Measurements from ENCODE around the gene SKAP1.

DNA sequence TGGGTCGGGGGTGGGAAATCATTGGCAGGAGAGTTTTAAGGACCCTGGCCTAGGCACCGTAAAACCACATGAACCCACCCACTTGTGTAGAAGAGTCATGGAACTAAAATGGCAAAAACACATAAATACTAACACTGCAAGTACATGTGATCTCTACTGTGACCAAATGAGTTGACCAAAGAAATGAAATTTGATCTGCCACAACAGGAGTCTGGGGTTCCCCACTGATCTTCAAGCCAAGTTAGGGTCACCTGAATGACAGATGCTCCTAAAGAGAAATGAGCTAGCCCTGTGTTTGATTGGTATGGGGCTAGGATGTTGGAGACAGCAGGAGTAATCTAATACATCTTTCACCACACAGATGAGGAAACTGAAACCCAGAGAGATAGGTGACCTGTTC is 21.5 kb upstream of the SKAP1 start:
- TF ChIP-seq, protein P1, sequence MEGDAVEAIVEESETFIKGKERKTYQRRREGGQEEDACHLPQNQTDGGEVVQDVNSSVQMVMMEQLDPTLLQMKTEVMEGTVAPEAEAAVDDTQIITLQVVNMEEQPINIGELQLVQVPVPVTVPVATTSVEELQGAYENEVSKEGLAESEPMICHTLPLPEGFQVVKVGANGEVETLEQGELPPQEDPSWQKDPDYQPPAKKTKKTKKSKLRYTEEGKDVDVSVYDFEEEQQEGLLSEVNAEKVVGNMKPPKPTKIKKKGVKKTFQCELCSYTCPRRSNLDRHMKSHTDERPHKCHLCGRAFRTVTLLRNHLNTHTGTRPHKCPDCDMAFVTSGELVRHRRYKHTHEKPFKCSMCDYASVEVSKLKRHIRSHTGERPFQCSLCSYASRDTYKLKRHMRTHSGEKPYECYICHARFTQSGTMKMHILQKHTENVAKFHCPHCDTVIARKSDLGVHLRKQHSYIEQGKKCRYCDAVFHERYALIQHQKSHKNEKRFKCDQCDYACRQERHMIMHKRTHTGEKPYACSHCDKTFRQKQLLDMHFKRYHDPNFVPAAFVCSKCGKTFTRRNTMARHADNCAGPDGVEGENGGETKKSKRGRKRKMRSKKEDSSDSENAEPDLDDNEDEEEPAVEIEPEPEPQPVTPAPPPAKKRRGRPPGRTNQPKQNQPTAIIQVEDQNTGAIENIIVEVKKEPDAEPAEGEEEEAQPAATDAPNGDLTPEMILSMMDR (conservative IDR thresholded peaks at IDR 0.05; ENCODE audit: low read depth in 2 of 2), result no peak
- TF ChIP-seq POLR2AphosphoS5 (IDR thresholded peaks at IDR 0.05; ENCODE audit: low read depth) (no peak), ZNF114 (CRISPR knock-in tag; IDR thresholded peaks at IDR 0.05) (no peak), EZH2 (IDR thresholded peaks at IDR 0.05; ENCODE audit: low read depth, unreplicated experiment) (no peak), EZH2phosphoT487 (IDR thresholded peaks at IDR 0.05; ENCODE audit: unreplicated experiment) (no peak), JUNB (IDR thresholded peaks at IDR 0.05; ENCODE audit: unreplicated experiment) (no peak), ZNF331 (CRISPR knock-in tag; IDR thresholded peaks at IDR 0.05; ENCODE audit: low read depth) (no peak), CREB1 (CRISPR knock-in tag; IDR thresholded peaks at IDR 0.05; ENCODE audit: low read depth) (no peak), STAT1 (IDR thresholded peaks at IDR 0.05; ENCODE audit: unreplicated experiment) (no peak), NANOG (IDR thresholded peaks at IDR 0.05; ENCODE audit: borderline replicate concordance) (no peak)
- TF ChIP-seq, protein P2, sequence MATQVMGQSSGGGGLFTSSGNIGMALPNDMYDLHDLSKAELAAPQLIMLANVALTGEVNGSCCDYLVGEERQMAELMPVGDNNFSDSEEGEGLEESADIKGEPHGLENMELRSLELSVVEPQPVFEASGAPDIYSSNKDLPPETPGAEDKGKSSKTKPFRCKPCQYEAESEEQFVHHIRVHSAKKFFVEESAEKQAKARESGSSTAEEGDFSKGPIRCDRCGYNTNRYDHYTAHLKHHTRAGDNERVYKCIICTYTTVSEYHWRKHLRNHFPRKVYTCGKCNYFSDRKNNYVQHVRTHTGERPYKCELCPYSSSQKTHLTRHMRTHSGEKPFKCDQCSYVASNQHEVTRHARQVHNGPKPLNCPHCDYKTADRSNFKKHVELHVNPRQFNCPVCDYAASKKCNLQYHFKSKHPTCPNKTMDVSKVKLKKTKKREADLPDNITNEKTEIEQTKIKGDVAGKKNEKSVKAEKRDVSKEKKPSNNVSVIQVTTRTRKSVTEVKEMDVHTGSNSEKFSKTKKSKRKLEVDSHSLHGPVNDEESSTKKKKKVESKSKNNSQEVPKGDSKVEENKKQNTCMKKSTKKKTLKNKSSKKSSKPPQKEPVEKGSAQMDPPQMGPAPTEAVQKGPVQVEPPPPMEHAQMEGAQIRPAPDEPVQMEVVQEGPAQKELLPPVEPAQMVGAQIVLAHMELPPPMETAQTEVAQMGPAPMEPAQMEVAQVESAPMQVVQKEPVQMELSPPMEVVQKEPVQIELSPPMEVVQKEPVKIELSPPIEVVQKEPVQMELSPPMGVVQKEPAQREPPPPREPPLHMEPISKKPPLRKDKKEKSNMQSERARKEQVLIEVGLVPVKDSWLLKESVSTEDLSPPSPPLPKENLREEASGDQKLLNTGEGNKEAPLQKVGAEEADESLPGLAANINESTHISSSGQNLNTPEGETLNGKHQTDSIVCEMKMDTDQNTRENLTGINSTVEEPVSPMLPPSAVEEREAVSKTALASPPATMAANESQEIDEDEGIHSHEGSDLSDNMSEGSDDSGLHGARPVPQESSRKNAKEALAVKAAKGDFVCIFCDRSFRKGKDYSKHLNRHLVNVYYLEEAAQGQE (IDR thresholded peaks at IDR 0.05; ENCODE audit: unreplicated experiment), result no peak
- TF ChIP-seq, protein P3, sequence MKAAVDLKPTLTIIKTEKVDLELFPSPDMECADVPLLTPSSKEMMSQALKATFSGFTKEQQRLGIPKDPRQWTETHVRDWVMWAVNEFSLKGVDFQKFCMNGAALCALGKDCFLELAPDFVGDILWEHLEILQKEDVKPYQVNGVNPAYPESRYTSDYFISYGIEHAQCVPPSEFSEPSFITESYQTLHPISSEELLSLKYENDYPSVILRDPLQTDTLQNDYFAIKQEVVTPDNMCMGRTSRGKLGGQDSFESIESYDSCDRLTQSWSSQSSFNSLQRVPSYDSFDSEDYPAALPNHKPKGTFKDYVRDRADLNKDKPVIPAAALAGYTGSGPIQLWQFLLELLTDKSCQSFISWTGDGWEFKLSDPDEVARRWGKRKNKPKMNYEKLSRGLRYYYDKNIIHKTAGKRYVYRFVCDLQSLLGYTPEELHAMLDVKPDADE (IDR thresholded peaks at IDR 0.05), result no peak
- TF ChIP-seq, protein P4, sequence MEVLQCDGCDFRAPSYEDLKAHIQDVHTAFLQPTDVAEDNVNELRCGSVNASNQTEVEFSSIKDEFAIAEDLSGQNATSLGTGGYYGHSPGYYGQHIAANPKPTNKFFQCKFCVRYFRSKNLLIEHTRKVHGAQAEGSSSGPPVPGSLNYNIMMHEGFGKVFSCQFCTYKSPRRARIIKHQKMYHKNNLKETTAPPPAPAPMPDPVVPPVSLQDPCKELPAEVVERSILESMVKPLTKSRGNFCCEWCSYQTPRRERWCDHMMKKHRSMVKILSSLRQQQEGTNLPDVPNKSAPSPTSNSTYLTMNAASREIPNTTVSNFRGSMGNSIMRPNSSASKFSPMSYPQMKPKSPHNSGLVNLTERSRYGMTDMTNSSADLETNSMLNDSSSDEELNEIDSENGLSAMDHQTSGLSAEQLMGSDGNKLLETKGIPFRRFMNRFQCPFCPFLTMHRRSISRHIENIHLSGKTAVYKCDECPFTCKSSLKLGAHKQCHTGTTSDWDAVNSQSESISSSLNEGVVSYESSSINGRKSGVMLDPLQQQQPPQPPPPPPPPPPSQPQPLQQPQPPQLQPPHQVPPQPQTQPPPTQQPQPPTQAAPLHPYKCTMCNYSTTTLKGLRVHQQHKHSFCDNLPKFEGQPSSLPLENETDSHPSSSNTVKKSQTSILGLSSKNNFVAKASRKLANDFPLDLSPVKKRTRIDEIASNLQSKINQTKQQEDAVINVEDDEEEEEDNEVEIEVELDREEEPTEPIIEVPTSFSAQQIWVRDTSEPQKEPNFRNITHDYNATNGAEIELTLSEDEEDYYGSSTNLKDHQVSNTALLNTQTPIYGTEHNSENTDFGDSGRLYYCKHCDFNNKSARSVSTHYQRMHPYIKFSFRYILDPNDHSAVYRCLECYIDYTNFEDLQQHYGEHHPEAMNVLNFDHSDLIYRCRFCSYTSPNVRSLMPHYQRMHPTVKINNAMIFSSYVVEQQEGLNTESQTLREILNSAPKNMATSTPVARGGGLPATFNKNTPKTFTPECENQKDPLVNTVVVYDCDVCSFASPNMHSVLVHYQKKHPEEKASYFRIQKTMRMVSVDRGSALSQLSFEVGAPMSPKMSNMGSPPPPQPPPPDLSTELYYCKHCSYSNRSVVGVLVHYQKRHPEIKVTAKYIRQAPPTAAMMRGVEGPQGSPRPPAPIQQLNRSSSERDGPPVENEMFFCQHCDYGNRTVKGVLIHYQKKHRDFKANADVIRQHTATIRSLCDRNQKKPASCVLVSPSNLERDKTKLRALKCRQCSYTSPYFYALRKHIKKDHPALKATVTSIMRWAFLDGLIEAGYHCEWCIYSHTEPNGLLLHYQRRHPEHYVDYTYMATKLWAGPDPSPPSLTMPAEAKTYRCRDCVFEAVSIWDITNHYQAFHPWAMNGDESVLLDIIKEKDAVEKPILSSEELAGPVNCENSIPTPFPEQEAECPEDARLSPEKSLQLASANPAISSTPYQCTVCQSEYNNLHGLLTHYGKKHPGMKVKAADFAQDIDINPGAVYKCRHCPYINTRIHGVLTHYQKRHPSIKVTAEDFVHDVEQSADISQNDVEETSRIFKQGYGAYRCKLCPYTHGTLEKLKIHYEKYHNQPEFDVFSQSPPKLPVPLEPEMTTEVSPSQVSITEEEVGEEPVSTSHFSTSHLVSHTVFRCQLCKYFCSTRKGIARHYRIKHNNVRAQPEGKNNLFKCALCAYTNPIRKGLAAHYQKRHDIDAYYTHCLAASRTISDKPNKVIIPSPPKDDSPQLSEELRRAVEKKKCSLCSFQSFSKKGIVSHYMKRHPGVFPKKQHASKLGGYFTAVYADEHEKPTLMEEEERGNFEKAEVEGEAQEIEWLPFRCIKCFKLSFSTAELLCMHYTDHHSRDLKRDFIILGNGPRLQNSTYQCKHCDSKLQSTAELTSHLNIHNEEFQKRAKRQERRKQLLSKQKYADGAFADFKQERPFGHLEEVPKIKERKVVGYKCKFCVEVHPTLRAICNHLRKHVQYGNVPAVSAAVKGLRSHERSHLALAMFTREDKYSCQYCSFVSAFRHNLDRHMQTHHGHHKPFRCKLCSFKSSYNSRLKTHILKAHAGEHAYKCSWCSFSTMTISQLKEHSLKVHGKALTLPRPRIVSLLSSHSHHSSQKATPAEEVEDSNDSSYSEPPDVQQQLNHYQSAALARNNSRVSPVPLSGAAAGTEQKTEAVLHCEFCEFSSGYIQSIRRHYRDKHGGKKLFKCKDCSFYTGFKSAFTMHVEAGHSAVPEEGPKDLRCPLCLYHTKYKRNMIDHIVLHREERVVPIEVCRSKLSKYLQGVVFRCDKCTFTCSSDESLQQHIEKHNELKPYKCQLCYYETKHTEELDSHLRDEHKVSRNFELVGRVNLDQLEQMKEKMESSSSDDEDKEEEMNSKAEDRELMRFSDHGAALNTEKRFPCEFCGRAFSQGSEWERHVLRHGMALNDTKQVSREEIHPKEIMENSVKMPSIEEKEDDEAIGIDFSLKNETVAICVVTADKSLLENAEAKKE (CRISPR knock-in tag; IDR thresholded peaks at IDR 0.05), result no peak

Measured in GM23338 (cell line).